HCT116 (cell line): Measurements from ENCODE around the gene GJB5. TPM values are rescaled to one million over a fixed set of nuclear protein-coding genes. Genes with fewer than 3 reads are reported as not detected.

Experiments
- ATAC-seq: fragments of 200-7000 bp; cut with Tn5 transposase; 2 replicates; pipeline ENCODE4 v1.9.1; 2020; ENCODE audit warnings: mild to moderate bottlenecking, moderate library complexity
- BruUV-seq: library from RNA; stranded (reverse); fragments of 400-500 nt; replicated peaks from 2 replicates; lab custom pipeline; 2021; lab: Mats Ljungman, UMichigan
- CTCF ChIA-PET: fragments of 300-600 bp; sonication (Branson Sonifier 250); formaldehyde crosslinking; loops from one replicate; lab custom pipeline; 2021; ENCODE audit warnings: antibody characterized with exemption; lab: Charles Lee
- POLR2A ChIA-PET: fragments of 300-600, 350-600 bp; sonication (Branson Sonifier 250); formaldehyde crosslinking; loops from one replicate; lab custom pipeline; 2021; ENCODE audit warnings: antibody characterized with exemption; lab: Charles Lee
- RAD21 ChIA-PET, 2 experiments: fragments of 300-600 bp; sonication (Branson Sonifier 250); formaldehyde crosslinking; loops; one replicate each; lab custom pipeline; 2023; ENCODE audit warnings: low total read pairs in 2 of 2; ENCODE audit not compliant: uncharacterized antibody in 2 of 2, unreplicated experiment in 2 of 2, low non-redundant PET in 1 of 2; lab: Charles Lee
- DNase-seq: peaks from one replicate; pipeline ENCODE4 v3.0.0-alpha.2; 2010; ENCODE audit warnings: low read depth, low spot score
- H2AFZ ChIP-seq: fragments of 200-600 bp; shearing (Covaris generic), sonication (generic); 2 replicates; pipeline ENCODE4 v1.6.1; 2017; ENCODE audit warnings: low read depth, mixed run types, mixed read lengths, antibody characterized with exemption, low read length; ENCODE audit not compliant: poor library complexity, severe bottlenecking
- H3K27ac ChIP-seq: 2 replicates; pipeline ENCODE4 v1.5.1; 2012; ENCODE audit warnings: low read depth, low read length
- H3K27me3 ChIP-seq: fragments of 200-600 bp; sonication (generic); 2 replicates; pipeline ENCODE4 v1.6.1; 2016; ENCODE audit warnings: mixed run types, low read length, mixed read lengths; ENCODE audit not compliant: insufficient read depth
- H3K36me3 ChIP-seq, 2 experiments: fragments of 200-500 bp in 1 of 2; fragments of 200-600 bp in 1 of 2; sonication (Bioruptor generic) in 1 of 2; sonication (generic) in 1 of 2; 2 replicates each; pipeline versions ENCODE4 v1.5.1 to v1.6.1; 2014 to 2016; ENCODE audit warnings: low read length in 2 of 2, inconsistent platforms in 1 of 2, mixed read lengths in 1 of 2, mixed run types in 1 of 2; ENCODE audit not compliant: insufficient read depth in 2 of 2, control insufficient read depth in 1 of 2
- H3K4me1 ChIP-seq, 2 experiments: fragments of 200-600 bp in 1 of 2; sonication (generic) in 1 of 2; 2 replicates each; pipeline versions ENCODE4 v1.5.1 to v1.6.1; 2012 to 2017; ENCODE audit warnings: low read length in 2 of 2, inconsistent platforms in 1 of 2, mild to moderate bottlenecking in 1 of 2, mixed read lengths in 1 of 2, mixed run types in 1 of 2, moderate library complexity in 1 of 2; ENCODE audit not compliant: insufficient read depth in 2 of 2, control insufficient read depth in 1 of 2
- H3K4me2 ChIP-seq: fragments of 200-600 bp; sonication (generic); 2 replicates; pipeline ENCODE4 v1.6.1; 2017; ENCODE audit warnings: mixed run types, low read length, mixed read lengths
- H3K4me3 ChIP-seq, 2 experiments: fragments of 200-600 bp in 1 of 2; sonication (generic) in 1 of 2; replicated peaks in 1 of 2; 2 replicates each; pipeline ENCODE4 v1.5.1; 2011 to 2016; ENCODE audit warnings: low read length in 2 of 2, control low read depth in 1 of 2, low read depth in 1 of 2, mild to moderate bottlenecking in 1 of 2, mixed read lengths in 1 of 2, mixed run types in 1 of 2
- H3K79me2 ChIP-seq: fragments of 200-600 bp; sonication (generic); 2 replicates; pipeline ENCODE4 v1.6.1; 2017; ENCODE audit warnings: mild to moderate bottlenecking, mixed run types, low read length, moderate library complexity, mixed read lengths; ENCODE audit not compliant: insufficient read depth
- H3K9ac ChIP-seq: fragments of 200-600 bp; sonication (generic); 2 replicates; pipeline ENCODE4 v1.6.1; 2016; ENCODE audit warnings: low read length, mixed read lengths
- H3K9me2 ChIP-seq: fragments of 200-600 bp; sonication (generic), shearing (Covaris generic); 2 replicates; pipeline ENCODE4 v1.6.1; 2017; ENCODE audit warnings: mixed run types, mild to moderate bottlenecking, moderate library complexity; ENCODE audit not compliant: insufficient read depth
- H3K9me3 ChIP-seq, 2 experiments: fragments of 200-500 bp in 1 of 2; fragments of 200-600 bp in 1 of 2; sonication (Bioruptor generic) in 1 of 2; sonication (generic) in 1 of 2; 2 replicates each; pipeline ENCODE4 v1.6.1; 2014 to 2017; ENCODE audit warnings: low read length in 2 of 2, mixed read lengths in 2 of 2, inconsistent platforms in 1 of 2, low read depth in 1 of 2, mild to moderate bottlenecking in 1 of 2, mixed run types in 1 of 2, moderate library complexity in 1 of 2; ENCODE audit not compliant: control insufficient read depth in 1 of 2, insufficient read depth in 1 of 2
- H4K20me1 ChIP-seq: fragments of 200-600 bp; sonication (generic), shearing (Covaris generic); 2 replicates; pipeline ENCODE4 v1.6.1; 2017; ENCODE audit warnings: mixed run types, mild to moderate bottlenecking, moderate library complexity; ENCODE audit not compliant: insufficient read depth
- CTCF ChIP-seq, 3 experiments: fragments of 200-600 bp in 1 of 3; sonication (generic) in 1 of 3; IDR thresholded peaks in 2 of 3; conservative IDR thresholded peaks in 1 of 3; 2 replicates each; pipeline ENCODE4 v1.5.1; 2012 to 2017; ENCODE audit warnings: low read depth in 2 of 3, low read length in 2 of 3, antibody characterized with exemption in 1 of 3, borderline replicate concordance in 1 of 3, control low read depth in 1 of 3, mild to moderate bottlenecking in 1 of 3, mixed read lengths in 1 of 3, mixed run types in 1 of 3, moderate library complexity in 1 of 3; ENCODE audit not compliant: insufficient read depth in 1 of 3
- JUND ChIP-seq: IDR thresholded peaks from 2 replicates; pipeline ENCODE4 v1.6.1; 2012
- POLR2AphosphoS5 ChIP-seq: IDR thresholded peaks from 2 replicates; pipeline ENCODE4 v1.6.1; 2011; ENCODE audit warnings: mild to moderate bottlenecking, low read depth, low read length, moderate library complexity
- intact Hi-C: fragments of 100-400 bp; cut with micrococcal nuclease; formaldehyde crosslinking; loops from 2 replicates; pipeline ENCODE4 v1.10.0; 2022
- total RNA-seq: library from RNA; stranded (reverse); gene quantifications from one replicate; pipeline ENCODE4 v1.2.1, GENCODE V29; 2021; ENCODE audit not compliant: unreplicated experiment

Gene GJB5
- total RNA-seq, 1 experiment from 2014 or later: 4.6 TPM

- H3K79me2 ChIP-seq: peaks cover 48% of the 10 kb centered on the region
These were observed 27.1 kb downstream of the GJB5 start for GRCh38 chr1:34781844-34782391.

More at GRCh38 chr1:34781844-34782391, 27.1 kb downstream of the GJB5 start:
- TSS peak; percentile 57 for BruUV-seq
- RAD21 ChIA-PET: no interaction called here
- Histone ChIP-seq H3K4me2 (peak overlapping the region; percentile 86), H3K9me3 (no peaks in the 10 kb centered on the region), H3K9ac (peak overlapping the region; percentile 83), H4K20me1 (no peaks in the 10 kb centered on the region), H2AFZ (no peak overlapping the region), H3K9me2 (no peaks in the 10 kb centered on the region)
- POLR2A ChIA-PET: interaction anchor here (0.6 to 0.9 kb wide), 2 partner anchors 10 to 19 kb away, joined by 3 read pairs; no protein-coding TSS in a partner anchor
- DNase-seq (no peak), ATAC-seq (peak; percentile 59)
- CTCF ChIA-PET: interaction anchor here (0.9 to 1.6 kb wide), 3 partner anchors 39 to 78 kb away, joined by 3 to 8 read pairs (median 8); partner anchors contain the start of gene SMIM12
- TF ChIP-seq JUND (no peak), POLR2AphosphoS5 (peak; percentile 46; the same call in 1 of the 2 replicates), CTCF (IDR thresholded peaks at IDR 0.05 in 2 of 3, conservative IDR thresholded peaks at IDR 0.05 in 1 of 3; ENCODE audit: borderline replicate concordance in 1 of 3, insufficient read depth in 1 of 3, low read depth in 2 of 3, low read length in 2 of 3) (peak in 2 of 3 experiments; percentile 21 to 40; a peak in 3 of 6 replicates)
- TF ChIP-seq, all 23 proteins: peak for 2
- Histone ChIP-seq H3K36me3 (peaks cover 4 to 23% of the 10 kb centered on the region in 2 experiments; a peak in 2 of 4 replicates), H3K4me1 (peaks cover 39 to 64% of the 10 kb centered on the region in 2 experiments), H3K27me3 (no peaks in the 10 kb centered on the region), H3K27ac (peak overlapping the region; percentile 98), H3K4me3 (peak overlapping the region; percentile 84 to 92)
- intact Hi-C loops: no loop called here
